HepG2 (cell line): ENCODE results near the gene SGIP1. TPM values are rescaled to one million over a fixed set of nuclear protein-coding genes. Genes with fewer than 3 reads are reported as not detected.

Experiments
- ERF ChIP-seq: IDR thresholded peaks from 2 replicates; pipeline ENCODE4 v1.6.1; 2018; ENCODE audit warnings: missing biosample characterization, missing genetic modification reagents
- GATAD2A ChIP-seq: IDR thresholded peaks from 2 replicates; pipeline ENCODE4 v1.6.1; 2016
- HDAC1 ChIP-seq: sonication (generic); formaldehyde crosslinking; IDR thresholded peaks from 2 replicates; pipeline ENCODE4 v1.5.1; 2020; ENCODE audit warnings: mild to moderate bottlenecking, missing genetic modification reagents
- HDAC2 ChIP-seq: sonication (generic); formaldehyde crosslinking; IDR thresholded peaks from 2 replicates; pipeline ENCODE4 v1.4.0; 2020; ENCODE audit warnings: missing genetic modification reagents
- HOXA3 ChIP-seq: sonication (generic); formaldehyde crosslinking; IDR thresholded peaks from 2 replicates; pipeline ENCODE4 v1.5.0; 2020; ENCODE audit warnings: missing genetic modification reagents
- NCOA2 ChIP-seq: sonication (generic); formaldehyde crosslinking; IDR thresholded peaks from 2 replicates; pipeline ENCODE4 v1.8.0; 2022; ENCODE audit warnings: inconsistent platforms
- RARA ChIP-seq: IDR thresholded peaks from 2 replicates; pipeline ENCODE4 v1.6.1; 2016; ENCODE audit warnings: missing genetic modification reagents, missing compliant biosample characterization
- SALL1 ChIP-seq: sonication (generic); formaldehyde crosslinking; IDR thresholded peaks from 2 replicates; pipeline ENCODE4 v1.8.0; 2022; ENCODE audit warnings: mild to moderate bottlenecking, missing genetic modification reagents
- TARDBP ChIP-seq: sonication (generic); formaldehyde crosslinking; IDR thresholded peaks from 2 replicates; pipeline ENCODE4 v1.8.0; 2022; ENCODE audit warnings: mild to moderate bottlenecking, missing genetic modification reagents
- TEAD3 ChIP-seq: optimal IDR thresholded peaks from 2 replicates; pipeline ENCODE3; 2016; ENCODE audit warnings: borderline replicate concordance
- ZNF501 ChIP-seq: sonication (generic); formaldehyde crosslinking; IDR thresholded peaks from 2 replicates; pipeline ENCODE4 v1.5.1; 2020; ENCODE audit warnings: mild to moderate bottlenecking, moderate library complexity, missing genetic modification reagents
- polyA plus RNA-seq, 8 experiments: library from polyadenylated mRNA; depleted of rRNA in 3 of 8; stranded (reverse) in 7 of 8; unstranded in 1 of 8; fragments of >200 nt; fragmentation: Illumina TruSeq in 4 of 8; extraction: Trizol in 4 of 8; gene quantifications; 2 replicates each; pipeline versions ENCODE4 v1.2.1 to v1.2.3, GENCODE V29; 2011 to 2016; ENCODE audit warnings: low read depth in 4 of 8, missing spikeins in 1 of 8, mixed read lengths in 1 of 8; ENCODE audit not compliant: insufficient read depth in 1 of 8
- total RNA-seq, 5 experiments: library from RNA; depleted of rRNA; stranded (reverse); fragments of >200 nt; fragmentation: Illumina TruSeq; extraction: Trizol; gene quantifications; 2 replicates each; pipeline ENCODE4 v1.2.3, GENCODE V29; 2016; ENCODE audit warnings: low read depth in 1 of 5
- TF ChIP-seq, protein P1 (sequence below): IDR thresholded peaks from 2 replicates; pipeline ENCODE4 v1.6.1; 2016; ENCODE audit warnings: low read depth
- TF ChIP-seq, protein P2 (sequence below): sonication (generic); formaldehyde crosslinking; IDR thresholded peaks from 2 replicates; pipeline ENCODE4 v1.4.0; 2020; ENCODE audit warnings: missing genetic modification reagents
- TF ChIP-seq, protein P3 (sequence below): sonication (generic); formaldehyde crosslinking; IDR thresholded peaks from 2 replicates; pipeline ENCODE4 v1.4.0; 2020; ENCODE audit warnings: missing genetic modification reagents

SGIP1 gene
- total and polyA plus RNA-seq, 2 of the 13 experiments (the other 11 are each of a cell fraction or from before 2014, with no cell fraction given): not detected

DNA sequence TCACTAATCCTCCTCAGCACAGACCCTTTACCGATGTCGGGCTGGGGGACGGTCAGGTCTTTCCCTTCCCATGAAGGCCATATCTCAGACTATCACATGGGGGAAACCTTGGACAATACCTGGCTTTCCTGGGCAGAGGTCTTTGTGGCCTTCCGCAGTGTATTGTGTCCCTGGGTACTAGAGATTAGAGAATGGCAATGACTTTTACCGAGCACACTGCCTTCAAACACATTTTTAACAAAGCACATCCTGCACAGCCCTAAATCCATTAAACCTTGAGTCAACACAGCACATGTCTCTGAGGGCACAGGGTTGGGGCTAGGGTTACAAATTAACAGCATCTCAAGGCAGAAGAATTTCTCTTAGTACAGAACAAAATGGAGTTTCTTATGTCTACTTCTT lies 58.2 kb downstream of the SGIP1 start (continued):
- TF ChIP-seq HDAC2 (CRISPR knock-in tag) (peak; percentile 47; the same call in 1 of the 2 replicates), TEAD3 (CRISPR knock-in tag) (peak; percentile 32), HOXA3 (CRISPR knock-in tag) (peak; percentile 32; the same call in 1 of the 2 replicates), SALL1 (CRISPR knock-in tag) (peak; percentile 37; the same call in 1 of the 2 replicates), GATAD2A (CRISPR knock-in tag) (0 out of 2 replicates have a peak, but pooled peaks have one; percentile 47), TARDBP (peak; percentile 43; the same call in 1 of the 2 replicates), NCOA2 (peak; percentile 46), ZNF501 (CRISPR knock-in tag) (0 out of 2 replicates have a peak, but pooled peaks have one; percentile 29), HDAC1 (peak; percentile 52; the same call in 1 of the 2 replicates), ERF (CRISPR knock-in tag) (0 out of 2 replicates have a peak, but pooled peaks have one; percentile 41), RARA (CRISPR knock-in tag) (peak; percentile 68; the same call in 1 of the 2 replicates)
- TF ChIP-seq, protein P1, sequence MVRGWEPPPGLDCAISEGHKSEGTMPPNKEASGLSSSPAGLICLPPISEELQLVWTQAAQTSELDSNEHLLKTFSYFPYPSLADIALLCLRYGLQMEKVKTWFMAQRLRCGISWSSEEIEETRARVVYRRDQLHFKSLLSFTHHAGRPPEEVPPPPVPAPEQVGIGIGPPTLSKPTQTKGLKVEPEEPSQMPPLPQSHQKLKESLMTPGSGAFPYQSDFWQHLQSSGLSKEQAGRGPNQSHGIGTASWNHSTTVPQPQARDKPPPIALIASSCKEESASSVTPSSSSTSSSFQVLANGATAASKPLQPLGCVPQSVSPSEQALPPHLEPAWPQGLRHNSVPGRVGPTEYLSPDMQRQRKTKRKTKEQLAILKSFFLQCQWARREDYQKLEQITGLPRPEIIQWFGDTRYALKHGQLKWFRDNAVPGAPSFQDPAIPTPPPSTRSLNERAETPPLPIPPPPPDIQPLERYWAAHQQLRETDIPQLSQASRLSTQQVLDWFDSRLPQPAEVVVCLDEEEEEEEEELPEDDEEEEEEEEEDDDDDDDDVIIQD: peak; percentile 47; the same call in 1 of the 2 replicates
- TF ChIP-seq, protein P2, sequence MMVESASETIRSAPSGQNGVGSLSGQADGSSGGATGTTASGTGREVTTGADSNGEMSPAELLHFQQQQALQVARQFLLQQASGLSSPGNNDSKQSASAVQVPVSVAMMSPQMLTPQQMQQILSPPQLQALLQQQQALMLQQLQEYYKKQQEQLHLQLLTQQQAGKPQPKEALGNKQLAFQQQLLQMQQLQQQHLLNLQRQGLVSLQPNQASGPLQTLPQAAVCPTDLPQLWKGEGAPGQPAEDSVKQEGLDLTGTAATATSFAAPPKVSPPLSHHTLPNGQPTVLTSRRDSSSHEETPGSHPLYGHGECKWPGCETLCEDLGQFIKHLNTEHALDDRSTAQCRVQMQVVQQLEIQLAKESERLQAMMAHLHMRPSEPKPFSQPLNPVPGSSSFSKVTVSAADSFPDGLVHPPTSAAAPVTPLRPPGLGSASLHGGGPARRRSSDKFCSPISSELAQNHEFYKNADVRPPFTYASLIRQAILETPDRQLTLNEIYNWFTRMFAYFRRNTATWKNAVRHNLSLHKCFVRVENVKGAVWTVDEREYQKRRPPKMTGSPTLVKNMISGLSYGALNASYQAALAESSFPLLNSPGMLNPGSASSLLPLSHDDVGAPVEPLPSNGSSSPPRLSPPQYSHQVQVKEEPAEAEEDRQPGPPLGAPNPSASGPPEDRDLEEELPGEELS: peak; percentile 58
- TF ChIP-seq, protein P3, sequence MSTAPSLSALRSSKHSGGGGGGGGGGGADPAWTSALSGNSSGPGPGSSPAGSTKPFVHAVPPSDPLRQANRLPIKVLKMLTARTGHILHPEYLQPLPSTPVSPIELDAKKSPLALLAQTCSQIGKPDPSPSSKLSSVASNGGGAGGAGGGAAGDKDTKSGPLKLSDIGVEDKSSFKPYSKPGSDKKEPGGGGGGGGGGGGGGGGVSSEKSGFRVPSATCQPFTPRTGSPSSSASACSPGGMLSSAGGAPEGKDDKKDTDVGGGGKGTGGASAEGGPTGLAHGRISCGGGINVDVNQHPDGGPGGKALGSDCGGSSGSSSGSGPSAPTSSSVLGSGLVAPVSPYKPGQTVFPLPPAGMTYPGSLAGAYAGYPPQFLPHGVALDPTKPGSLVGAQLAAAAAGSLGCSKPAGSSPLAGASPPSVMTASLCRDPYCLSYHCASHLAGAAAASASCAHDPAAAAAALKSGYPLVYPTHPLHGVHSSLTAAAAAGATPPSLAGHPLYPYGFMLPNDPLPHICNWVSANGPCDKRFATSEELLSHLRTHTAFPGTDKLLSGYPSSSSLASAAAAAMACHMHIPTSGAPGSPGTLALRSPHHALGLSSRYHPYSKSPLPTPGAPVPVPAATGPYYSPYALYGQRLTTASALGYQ: peak; percentile 58; the same call in 1 of the 2 replicates
